ENCODE measurements around the gene MAG. TPM values are rescaled to one million over a fixed set of nuclear protein-coding genes. Genes with fewer than 3 reads are reported as not detected.
A peak's percentile ranks its signal among the peaks of the same experiment; 100 is the strongest.

MAG gene
- total RNA-seq, 1 experiment from 2014 or later = not detected

- TF ChIP-seq CTCF (conservative IDR thresholded peaks at IDR 0.05) = no peak
- no peak overlapping the region for H3K27ac ChIP-seq (ENCODE audit: insufficient read length, low read depth, low read length)
- H3K4me1 ChIP-seq (ENCODE audit: insufficient read depth, low read length) = no peaks in the 10 kb centered on the region
- no peak overlapping the region for H3K18ac ChIP-seq (ENCODE audit: insufficient read length, low read depth, low read length)
- H3K23me2 ChIP-seq (ENCODE audit: insufficient read length, low read depth, low read length, poor library complexity, severe bottlenecking) = no peaks in the 10 kb centered on the region
- H4K8ac ChIP-seq (replicated peaks; ENCODE audit: insufficient read length, low read depth, low read length) = no peak overlapping the region
- no peak overlapping the region for H2BK20ac ChIP-seq (ENCODE audit: low read depth, low read length, poor library complexity, severe bottlenecking)
- no peaks in the 10 kb centered on the region for H4K20me1 ChIP-seq (ENCODE audit: control insufficient read depth, insufficient read depth, insufficient read length)
- Mint-ChIP-seq H3K9me3 (no peaks in the 10 kb centered on the region), H3K27me3 (ENCODE audit: low read depth) (peaks cover 1% of the 10 kb centered on the region; the same call in 1 of the 2 replicates), H3K4me3 (no peak overlapping the region), H3K4me1 (peaks cover 0 to 5% of the 10 kb centered on the region in 2 experiments; a peak in 3 of 4 replicates), H3K27ac (no peak overlapping the region), H3K36me3 (ENCODE audit: insufficient read depth in 1 of 3, low read depth in 3 of 3) (no peaks in the 10 kb centered on the region)
- H3K79me2 ChIP-seq (ENCODE audit: insufficient read depth, low read length) = no peaks in the 10 kb centered on the region
- H2BK5ac ChIP-seq (ENCODE audit: insufficient read length, low read length) = no peak overlapping the region
- no peak overlapping the region for H4K91ac ChIP-seq (ENCODE audit: insufficient read length, low read depth, low read length)
- no peak overlapping the region for H2BK12ac ChIP-seq (ENCODE audit: insufficient read length, low read depth, low read length)
- H3K27me3 ChIP-seq (ENCODE audit: insufficient read depth, low read length) = no peaks in the 10 kb centered on the region
- no peak overlapping the region for H2AK5ac ChIP-seq (ENCODE audit: insufficient read length, low read length)
- H3K9ac ChIP-seq (ENCODE audit: extremely low read depth, insufficient read length, low read length) = no peak overlapping the region
- WGBS (ENCODE audit: extremely low coverage, insufficient read length, low lambda C conversion rate) = no CpG with 5 or more reads among the region's 55 CpGs
- no peaks in the 10 kb centered on the region for H3K79me1 ChIP-seq (ENCODE audit: insufficient read depth, low read depth, low read length, poor library complexity, severe bottlenecking)
- H4K5ac ChIP-seq (ENCODE audit: insufficient read length, low read depth, low read length) = no peak overlapping the region
- H3K23ac ChIP-seq (ENCODE audit: insufficient read length, low read depth, low read length) = no peak overlapping the region
- H3K4ac ChIP-seq (ENCODE audit: low read depth, low read length) = no peak overlapping the region
- H2AFZ ChIP-seq (ENCODE audit: low read length) = no peak overlapping the region
- H3K4me2 ChIP-seq (ENCODE audit: insufficient read depth, insufficient read length, low read length) = no peak overlapping the region
- H2BK120ac ChIP-seq (ENCODE audit: low read depth, low read length, poor library complexity, severe bottlenecking) = no peak overlapping the region
- DNase-seq = peak; percentile 76
- no peaks in the 10 kb centered on the region for H3K9me3 ChIP-seq (ENCODE audit: control insufficient read depth, low read depth, low read length)
- H3K56ac ChIP-seq (ENCODE audit: insufficient read length, low read depth, low read length) = no peak overlapping the region
- H3K14ac ChIP-seq (ENCODE audit: insufficient read depth, low read length) = no peak overlapping the region
- H2BK15ac ChIP-seq (ENCODE audit: low read depth, low read length) = no peak overlapping the region
- no peak overlapping the region for H3T11ph ChIP-seq (ENCODE audit: low read length)
These were observed 7.8 kb downstream of the MAG start for GRCh38 chr19:35299523-35300338.

All from H9 (cell line).